ENCODE results near the gene SMARCAL1.

DNA sequence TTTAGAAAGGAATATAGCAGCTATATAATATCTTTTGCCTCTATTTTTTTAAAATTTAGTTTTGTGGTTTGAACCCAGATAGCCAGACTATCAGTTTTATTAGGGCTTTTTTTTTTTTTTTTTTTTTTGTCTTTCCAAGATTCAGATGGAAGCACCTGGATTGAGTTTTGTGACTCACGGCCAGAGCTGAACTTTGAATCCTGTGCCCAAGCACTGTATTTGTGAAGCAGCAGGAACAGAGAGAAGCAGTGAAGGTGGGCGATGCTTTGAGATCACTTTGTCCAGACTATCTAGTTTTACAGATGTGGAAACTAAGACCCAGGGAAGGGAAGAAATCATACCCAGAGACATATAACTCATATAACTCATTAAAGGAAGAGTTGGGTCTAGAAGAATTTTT is 120.3 kb downstream of the SMARCAL1 start:
- TF ChIP-seq, protein P1, sequence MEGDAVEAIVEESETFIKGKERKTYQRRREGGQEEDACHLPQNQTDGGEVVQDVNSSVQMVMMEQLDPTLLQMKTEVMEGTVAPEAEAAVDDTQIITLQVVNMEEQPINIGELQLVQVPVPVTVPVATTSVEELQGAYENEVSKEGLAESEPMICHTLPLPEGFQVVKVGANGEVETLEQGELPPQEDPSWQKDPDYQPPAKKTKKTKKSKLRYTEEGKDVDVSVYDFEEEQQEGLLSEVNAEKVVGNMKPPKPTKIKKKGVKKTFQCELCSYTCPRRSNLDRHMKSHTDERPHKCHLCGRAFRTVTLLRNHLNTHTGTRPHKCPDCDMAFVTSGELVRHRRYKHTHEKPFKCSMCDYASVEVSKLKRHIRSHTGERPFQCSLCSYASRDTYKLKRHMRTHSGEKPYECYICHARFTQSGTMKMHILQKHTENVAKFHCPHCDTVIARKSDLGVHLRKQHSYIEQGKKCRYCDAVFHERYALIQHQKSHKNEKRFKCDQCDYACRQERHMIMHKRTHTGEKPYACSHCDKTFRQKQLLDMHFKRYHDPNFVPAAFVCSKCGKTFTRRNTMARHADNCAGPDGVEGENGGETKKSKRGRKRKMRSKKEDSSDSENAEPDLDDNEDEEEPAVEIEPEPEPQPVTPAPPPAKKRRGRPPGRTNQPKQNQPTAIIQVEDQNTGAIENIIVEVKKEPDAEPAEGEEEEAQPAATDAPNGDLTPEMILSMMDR (IDR thresholded peaks at IDR 0.05; ENCODE audit: low read length), result no peak
- TF ChIP-seq EZH2 (optimal IDR thresholded peaks at IDR 0.05; ENCODE audit: low read depth, low read length), result no peak
